Measurements from ENCODE around the gene SH3RF2.
"Not testable (repeated sequence)": the region's sequence is repeated elsewhere in the genome, so short reads cannot be mapped to it uniquely, and the experiment has no call there.

The SH3RF2 gene

DNA sequence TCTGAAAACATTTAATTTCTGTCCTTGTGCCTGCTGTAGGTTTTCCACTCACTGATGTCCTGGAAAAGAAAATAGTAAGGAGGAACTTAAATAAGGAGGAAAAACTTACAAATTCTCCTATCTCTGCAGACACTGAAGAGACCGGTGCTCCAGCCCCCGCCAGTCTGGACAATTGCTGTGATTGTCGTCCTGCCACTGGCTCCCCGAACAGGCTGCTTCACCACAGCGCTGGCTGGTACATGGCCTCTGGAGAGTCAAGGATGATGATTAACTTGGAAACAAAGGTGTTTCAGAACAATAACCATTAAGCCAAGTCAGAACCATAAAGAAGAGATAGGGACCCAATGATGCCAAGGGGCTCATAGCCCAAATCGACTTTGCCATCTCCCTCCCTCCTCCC, 161.7 kb downstream of the SH3RF2 start:
- DNase-seq = no peak

- DNase-seq = no peak
Observed at GRCh38 chr5:146101646-146102045, 165.3 kb downstream of the SH3RF2 start.

GRCh38 chr5:146103594-146103993, 167.2 kb downstream of the SH3RF2 start:
- DNase-seq = no peak

DNA sequence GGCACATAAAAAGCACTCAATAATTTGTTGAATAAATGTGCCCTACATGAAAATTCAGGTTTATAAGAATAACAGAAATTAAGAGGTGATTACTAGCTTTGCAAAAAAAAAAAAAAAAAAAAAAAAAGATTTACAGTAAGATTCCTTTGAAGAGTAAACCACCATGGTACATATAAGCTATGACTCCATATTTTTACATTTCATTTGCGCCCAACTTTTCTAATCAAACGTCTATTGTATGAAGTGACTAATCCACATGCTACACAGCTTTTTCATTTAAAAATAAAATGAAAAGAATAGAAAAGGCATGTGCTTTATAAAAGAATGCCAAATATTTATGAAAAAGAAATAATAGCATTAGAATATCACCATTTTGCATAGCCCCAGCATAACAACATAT, 169.1 kb downstream of the SH3RF2 start, which contains the start of gene PLAC8L1:
Gene PLAC8L1, minus strand, starts transcription at position 101 of the 400 bp plus-strand sequence. CDS start 1,266 bp downstream, outside the sequence.
- no peak for DNase-seq

DNA sequence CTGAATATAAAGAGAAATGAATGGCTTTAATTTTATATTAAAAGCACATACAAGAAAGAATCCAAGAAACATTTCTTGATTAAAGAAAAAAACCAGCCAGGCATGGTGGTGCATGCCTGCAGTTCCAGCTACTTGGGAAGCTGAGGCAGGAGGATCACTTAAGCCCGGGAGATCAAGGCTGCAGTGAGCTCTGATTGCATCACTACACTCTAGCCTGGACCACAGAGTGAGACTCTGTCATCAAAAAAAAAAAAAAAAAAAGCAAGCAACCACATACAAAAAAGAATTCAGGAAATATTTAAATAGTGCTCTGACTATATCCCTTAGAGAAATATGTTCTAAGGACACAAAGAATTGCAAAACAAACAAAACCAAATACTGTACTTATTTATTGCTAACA, 171.5 kb downstream of the SH3RF2 start:
- DNase-seq = no peak

GRCh38 chr5:146108870-146109269, 172.5 kb downstream of the SH3RF2 start:
- not testable (repeated sequence) for DNase-seq

GRCh38 chr5:146109379-146109778, 173.0 kb downstream of the SH3RF2 start:
- DNase-seq = no peak

DNA sequence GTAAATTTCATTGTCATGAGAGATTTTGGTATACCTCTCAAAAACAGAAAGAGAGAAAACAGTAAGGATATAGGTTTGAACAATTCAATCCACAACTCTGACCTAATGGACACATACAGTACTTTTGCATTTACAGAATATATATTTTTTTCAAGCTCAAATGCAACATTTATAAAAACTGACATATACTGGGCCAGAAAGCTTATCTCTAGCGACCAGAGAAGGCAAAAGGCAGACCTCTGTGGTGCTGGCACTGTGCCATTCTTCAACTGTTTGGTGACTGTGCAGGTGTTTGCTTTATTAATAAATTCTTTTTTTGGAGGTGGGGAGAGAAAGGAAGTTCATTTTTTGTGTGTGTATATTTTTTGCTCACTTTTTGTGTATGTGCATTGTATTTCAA, 175.0 kb downstream of the SH3RF2 start:
- no peak for DNase-seq

GRCh38 chr5:146112476-146112875, 176.1 kb downstream of the SH3RF2 start:
- no peak for DNase-seq
